ENCODE measurements around the gene LRRC14B. TPM values are rescaled to one million over a fixed set of nuclear protein-coding genes. Genes with fewer than 3 reads are reported as not detected.

The LRRC14B gene
- total RNA-seq, 1 donor from 2014 or later = not detected

DNA sequence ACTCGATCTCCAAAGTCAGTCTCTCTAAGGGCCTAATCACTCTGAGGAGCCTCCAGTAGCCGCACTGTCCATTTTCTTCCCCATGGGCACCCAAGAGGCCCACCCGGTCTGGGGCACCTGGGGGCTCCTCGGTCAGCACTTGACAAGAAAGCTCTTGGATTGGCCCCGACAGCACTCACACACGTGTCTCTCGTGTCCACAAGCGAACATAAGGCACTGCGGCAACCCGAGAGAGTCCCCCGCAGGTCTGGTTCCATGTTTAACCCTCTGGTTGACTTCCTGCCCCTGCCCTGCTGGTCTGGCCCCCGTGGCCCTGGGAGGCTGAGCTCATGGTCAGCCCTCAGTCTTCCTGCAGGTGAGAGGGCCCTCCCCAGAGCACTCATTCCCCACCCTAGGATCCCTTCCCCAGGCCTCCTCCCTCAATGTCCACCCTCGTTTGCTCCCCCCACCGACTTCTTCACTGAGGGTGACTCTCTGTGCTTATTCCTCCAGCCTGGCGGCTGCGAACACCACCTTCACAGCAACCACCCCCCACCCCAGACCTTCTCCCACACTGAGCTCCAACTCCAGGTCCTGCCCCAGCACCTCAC, 16.3 kb upstream of the LRRC14B start:
- peak overlapping the region; percentile 90 for H3K27ac Mint-ChIP-seq

DNA sequence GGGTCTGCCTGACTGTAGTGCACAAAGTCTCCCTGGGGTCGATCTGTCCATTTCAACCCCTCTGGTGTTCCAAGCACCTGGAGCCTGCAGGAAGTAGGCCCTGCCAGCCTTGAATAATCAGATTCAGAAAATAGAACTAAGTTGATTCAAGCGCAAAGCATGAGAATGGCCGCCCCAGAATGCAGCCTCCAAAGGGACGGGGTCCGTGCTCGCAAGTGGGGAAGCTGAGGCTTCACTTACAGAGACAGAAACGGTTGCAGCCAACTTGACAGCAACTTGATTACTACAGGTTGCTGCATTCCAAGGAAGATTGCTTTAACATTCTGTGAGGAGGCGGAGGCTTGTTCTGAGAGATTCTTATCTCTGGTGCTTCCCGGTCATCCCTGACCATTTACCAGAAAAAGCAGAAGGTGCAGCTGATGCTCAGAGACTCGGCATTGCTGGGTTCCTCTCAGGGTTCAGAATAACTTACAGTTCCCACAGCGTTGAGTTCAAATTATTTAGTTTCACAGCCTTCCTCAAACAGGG, 14.9 kb upstream of the LRRC14B start:
- DNase-seq (ENCODE audit: low spot score) = no peak
- Histone ChIP-seq H3K9ac (no peak overlapping the region), H3K4me1 (peaks cover 10% of the 10 kb centered on the region), H3K9me3 (ENCODE audit: low read depth) (no peaks in the 10 kb centered on the region), H3K79me2 (ENCODE audit: low read depth) (no peaks in the 10 kb centered on the region), H3K4me3 (no peak overlapping the region), H3K27me3 (no peaks in the 10 kb centered on the region), H3K4me2 (no peak overlapping the region), H3K27ac (no peak overlapping the region), H4K20me1 (ENCODE audit: low read depth) (no peaks in the 10 kb centered on the region), H3K36me3 (no peaks in the 10 kb centered on the region), H3F3A (ENCODE audit: low read depth) (no peaks in the 10 kb centered on the region), H2AFZ (replicated peaks) (no peak overlapping the region)
- no peaks in the 10 kb centered on the region for H3K9me3 Mint-ChIP-seq
- H3K4me3 Mint-ChIP-seq = no peak overlapping the region
- no peaks in the 10 kb centered on the region for H3K27me3 Mint-ChIP-seq (ENCODE audit: insufficient read depth, low read depth)
- TF ChIP-seq EZH2phosphoT487 (IDR thresholded peaks at IDR 0.05) (no peak), EZH2 (IDR thresholded peaks at IDR 0.05) (no peak)
- TF ChIP-seq, protein P1, sequence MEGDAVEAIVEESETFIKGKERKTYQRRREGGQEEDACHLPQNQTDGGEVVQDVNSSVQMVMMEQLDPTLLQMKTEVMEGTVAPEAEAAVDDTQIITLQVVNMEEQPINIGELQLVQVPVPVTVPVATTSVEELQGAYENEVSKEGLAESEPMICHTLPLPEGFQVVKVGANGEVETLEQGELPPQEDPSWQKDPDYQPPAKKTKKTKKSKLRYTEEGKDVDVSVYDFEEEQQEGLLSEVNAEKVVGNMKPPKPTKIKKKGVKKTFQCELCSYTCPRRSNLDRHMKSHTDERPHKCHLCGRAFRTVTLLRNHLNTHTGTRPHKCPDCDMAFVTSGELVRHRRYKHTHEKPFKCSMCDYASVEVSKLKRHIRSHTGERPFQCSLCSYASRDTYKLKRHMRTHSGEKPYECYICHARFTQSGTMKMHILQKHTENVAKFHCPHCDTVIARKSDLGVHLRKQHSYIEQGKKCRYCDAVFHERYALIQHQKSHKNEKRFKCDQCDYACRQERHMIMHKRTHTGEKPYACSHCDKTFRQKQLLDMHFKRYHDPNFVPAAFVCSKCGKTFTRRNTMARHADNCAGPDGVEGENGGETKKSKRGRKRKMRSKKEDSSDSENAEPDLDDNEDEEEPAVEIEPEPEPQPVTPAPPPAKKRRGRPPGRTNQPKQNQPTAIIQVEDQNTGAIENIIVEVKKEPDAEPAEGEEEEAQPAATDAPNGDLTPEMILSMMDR (IDR thresholded peaks at IDR 0.05) = no peak
- no peak overlapping the region for H3K27ac Mint-ChIP-seq
- peaks cover 21% of the 10 kb centered on the region for H3K4me1 Mint-ChIP-seq
- H3K36me3 Mint-ChIP-seq = peaks cover 22% of the 10 kb centered on the region

More for the DNA sequence above, 16.3 kb upstream of the LRRC14B start:
- H3K4me1 ChIP-seq = peaks cover 5% of the 10 kb centered on the region
- no peak overlapping the region for H3K4me3 ChIP-seq
- no peaks in the 10 kb centered on the region for H4K20me1 ChIP-seq (ENCODE audit: low read depth)
- H3K9ac ChIP-seq = no peak overlapping the region
- H3K36me3 ChIP-seq = no peaks in the 10 kb centered on the region
- no peaks in the 10 kb centered on the region for H3K79me2 ChIP-seq (ENCODE audit: low read depth)
- no peak overlapping the region for H3K27ac ChIP-seq
- H3F3A ChIP-seq (ENCODE audit: low read depth) = no peaks in the 10 kb centered on the region
- Mint-ChIP-seq H3K9me3 (no peaks in the 10 kb centered on the region), H3K4me1 (peaks cover 22% of the 10 kb centered on the region), H3K27me3 (ENCODE audit: insufficient read depth, low read depth) (peaks cover 4% of the 10 kb centered on the region), H3K4me3 (no peak overlapping the region), H3K36me3 (peaks cover 18% of the 10 kb centered on the region)
- no peaks in the 10 kb centered on the region for H3K27me3 ChIP-seq
- no peaks in the 10 kb centered on the region for H3K9me3 ChIP-seq (ENCODE audit: low read depth)
- H2AFZ ChIP-seq (replicated peaks) = no peak overlapping the region
- TF ChIP-seq EZH2phosphoT487 (IDR thresholded peaks at IDR 0.05) (no peak), EZH2 (IDR thresholded peaks at IDR 0.05) (no peak)
- TF ChIP-seq, protein P1 (IDR thresholded peaks at IDR 0.05) = no peak
- no peak for DNase-seq (ENCODE audit: low spot score)
- no peak overlapping the region for H3K4me2 ChIP-seq

DNA sequence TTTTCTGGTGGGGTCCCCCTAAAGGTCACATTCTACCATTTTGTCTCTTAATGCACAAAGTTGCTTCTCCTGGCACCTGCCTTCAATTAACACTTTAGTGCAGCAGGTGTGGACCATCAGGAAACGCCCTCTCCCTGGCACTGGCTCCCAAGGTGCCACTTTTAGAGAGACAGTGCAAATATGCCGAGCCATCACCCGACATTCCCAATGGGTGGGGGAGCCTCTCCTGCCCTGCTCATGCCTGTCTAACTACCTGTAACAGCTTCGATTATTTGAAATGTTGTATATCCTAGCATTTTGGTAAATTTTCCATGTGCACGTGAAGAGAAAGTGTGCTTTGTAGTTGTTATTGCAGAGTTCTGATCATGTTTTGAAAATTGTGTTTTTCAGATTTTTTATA, 13.2 kb upstream of the LRRC14B start:
- Histone ChIP-seq H2AFZ (replicated peaks) (no peak overlapping the region), H3K9me3 (ENCODE audit: low read depth) (no peaks in the 10 kb centered on the region), H3K27me3 (no peaks in the 10 kb centered on the region), H3K4me1 (peaks cover 10% of the 10 kb centered on the region), H3F3A (ENCODE audit: low read depth) (no peaks in the 10 kb centered on the region), H3K79me2 (ENCODE audit: low read depth) (no peaks in the 10 kb centered on the region), H3K4me3 (no peak overlapping the region), H3K9ac (no peak overlapping the region), H4K20me1 (ENCODE audit: low read depth) (no peaks in the 10 kb centered on the region), H3K36me3 (no peaks in the 10 kb centered on the region), H3K4me2 (no peak overlapping the region), H3K27ac (no peak overlapping the region)
- no peak for DNase-seq (ENCODE audit: low spot score)
- H3K27me3 Mint-ChIP-seq (ENCODE audit: insufficient read depth, low read depth) = peaks cover 2% of the 10 kb centered on the region
- TF ChIP-seq, protein P1 (IDR thresholded peaks at IDR 0.05) = no peak
- TF ChIP-seq EZH2 (IDR thresholded peaks at IDR 0.05) = no peak
- TF ChIP-seq EZH2phosphoT487 (IDR thresholded peaks at IDR 0.05) = no peak
- no peaks in the 10 kb centered on the region for H3K9me3 Mint-ChIP-seq
- H3K27ac Mint-ChIP-seq = no peak overlapping the region
- peaks cover 17% of the 10 kb centered on the region for H3K4me1 Mint-ChIP-seq
- H3K36me3 Mint-ChIP-seq = peaks cover 25% of the 10 kb centered on the region
- no peak overlapping the region for H3K4me3 Mint-ChIP-seq

Data from neural progenitor cell (in vitro differentiated cells).